Body of pancreas (tissue), 4 donors: Measurements from ENCODE around the gene TRMT6. TPM values are rescaled to one million over a fixed set of nuclear protein-coding genes. Genes with fewer than 3 reads are reported as not detected.

Source experiments
- ATAC-seq: fragments of 150-250 bp; one replicate; pipeline ENCODE4 v1.9.1; 2016
- DNase-seq, 4 donors: peaks; one replicate each; pipeline ENCODE4 v3.0.0-alpha.2; 2019
- H3K27ac ChIP-seq, 4 donors: fragments of 200-600 bp; sonication (generic); 1 replicate in 3 of 4; 2 replicates in 1 of 4; pipeline versions ENCODE4 v1.5.1 to v1.6.1; 2016 to 2019; ENCODE audit warnings: mild to moderate bottlenecking in 1 of 4, mixed read lengths in 1 of 4, moderate library complexity in 1 of 4
- H3K27me3 ChIP-seq, 2 donors: fragments of 200-600 bp; sonication (generic); one replicate each; pipeline ENCODE4 v1.6.0; 2016; ENCODE audit warnings: mild to moderate bottlenecking in 1 of 2
- H3K36me3 ChIP-seq, 2 donors: fragments of 200-600 bp; sonication (generic); replicated peaks in 1 of 2; 2 replicates each; pipeline ENCODE4 v1.5.1; 2016; ENCODE audit warnings: low read depth in 2 of 2; ENCODE audit not compliant: insufficient read depth in 1 of 2
- H3K4me1 ChIP-seq: fragments of 200-600 bp; sonication (generic); one replicate; pipeline ENCODE4 v1.6.0; 2016
- H3K4me3 ChIP-seq, 2 donors: fragments of 200-600 bp; sonication (generic); 1 replicate in 1 of 2; 2 replicates in 1 of 2; pipeline ENCODE4 v1.5.1; 2016 to 2019
- H3K9me3 ChIP-seq, 3 donors: fragments of 200-600 bp; sonication (generic); 1 replicate in 2 of 3; 2 replicates in 1 of 3; pipeline ENCODE4 v1.5.1; 2016
- CTCF ChIP-seq, 7 experiments: fragments of 450-650 bp in 4 of 7; fragments of 200-600 bp in 3 of 7; sonication (generic) in 3 of 7; IDR thresholded peaks; one replicate each; pipeline ENCODE4 v1.5.1; 2016 to 2019; ENCODE audit warnings: antibody characterized with exemption in 7 of 7
- POLR2A ChIP-seq, 3 donors: fragments of 450-650 bp; IDR thresholded peaks; one replicate each; pipeline ENCODE4 v1.6.1; 2016; ENCODE audit warnings: antibody characterized with exemption in 3 of 3, mild to moderate bottlenecking in 2 of 3
- WGBS, 2 donors: methylation state at CpG; one replicate each; pipeline ENCODE4 v1.1.5; 2017; 5-methylcytosine and 5-hydroxymethylcytosine counted together
- intact Hi-C: fragments of 100-400 bp; cut with DNase I; formaldehyde crosslinking; loops from one replicate; pipeline ENCODE4 v1.15.1; 2023
- small RNA-seq: library from RNA; depleted of rRNA; stranded (forward); fragments of <200 nt; gene quantifications from one replicate; pipeline ENCODE3, GENCODE V24; 2016
- total RNA-seq, 2 donors: library from RNA; depleted of rRNA; stranded (reverse); fragments of >200 nt; gene quantifications; one replicate each; pipeline ENCODE4 v1.1.0, GENCODE V29; 2016

Gene TRMT6
- total RNA-seq, 2 donors from 2014 or later, result 5.2 to 8.6 TPM

GRCh38 chr20:5888041-5888440, 62.3 kb downstream of the TRMT6 start:
- TF ChIP-seq CTCF (IDR thresholded peaks at IDR 0.05) (no peak), POLR2A (IDR thresholded peaks at IDR 0.05) (no peak)
- intact Hi-C loops, result no loop called here
- Histone ChIP-seq H3K36me3 (no peaks in the 10 kb centered on the region), H3K27ac (no peak overlapping the region), H3K9me3 (no peaks in the 10 kb centered on the region), H3K4me1 (no peaks in the 10 kb centered on the region), H3K4me3 (no peak overlapping the region), H3K27me3 (no peaks in the 10 kb centered on the region)
- DNase-seq, result no peak
- ATAC-seq, result no peak
- WGBS, 2 donors, result 45 to 55% methylated on average over 1 of the region's 1 CpG

- no peaks in the 10 kb centered on the region for H3K27me3 ChIP-seq
- DNase-seq (no peak), ATAC-seq (no peak)
- WGBS, 2 donors, result 76 to 86% methylated on average over 5 of the region's 5 CpGs
- no peaks in the 10 kb centered on the region for H3K9me3 ChIP-seq
- TF ChIP-seq CTCF (IDR thresholded peaks at IDR 0.05), result no peak
- TF ChIP-seq POLR2A (IDR thresholded peaks at IDR 0.05), result no peak
- no peaks in the 10 kb centered on the region for H3K4me1 ChIP-seq
- H3K4me3 ChIP-seq, result no peak overlapping the region
- H3K27ac ChIP-seq, result no peak overlapping the region
- intact Hi-C loops, result no loop called here
- no peaks in the 10 kb centered on the region for H3K36me3 ChIP-seq
Measured at GRCh38 chr20:5887386-5887785, 62.9 kb downstream of the TRMT6 start.

Small RNA genes within 50 kb of the gene (small RNA-seq; reads per million reads assigned to genes)
- gene RF00019, result not detected
- not detected for gene RNU1-55P

Other genes with a start within 250 kb of the TRMT6 start
- gene SHLD1, start 200.1 kb downstream of the TRMT6 start, total RNA-seq, result 1 to 10 TPM in 1 of 2 donors, not detected in 1; 1.8 TPM
- 10 to 100 TPM; 12.5 to 30.6 TPM for gene CHGB, start 39.0 kb downstream of the TRMT6 start, total RNA-seq
- gene MCM8, start 119 bp upstream of the TRMT6 start, total RNA-seq, result 1 to 10 TPM; 2.6 to 3.6 TPM
- gene CRLS1, start 55.6 kb upstream of the TRMT6 start, total RNA-seq, result 100 to 1,000 TPM in 1 of 2 donors, 10 to 100 TPM in 1; 31.6 to 102 TPM
- gene LRRN4, start 103.5 kb upstream of the TRMT6 start, total RNA-seq, result 10 to 100 TPM; 10.9 to 11.2 TPM
- gene FERMT1, start 172.5 kb upstream of the TRMT6 start, total RNA-seq, result 1 to 10 TPM; 3.0 to 5.7 TPM